NCI-H2107 treated with DMSO at 0.1 percent for 48 hours (cell line): Measurements from ENCODE around the gene BEGAIN.

Source experiments
- DNase-seq: peaks from one replicate; lab custom pipeline; 2025; ENCODE audit not compliant: unreplicated experiment; lab: John Stamatoyannopoulos, UW

The BEGAIN gene

DNA sequence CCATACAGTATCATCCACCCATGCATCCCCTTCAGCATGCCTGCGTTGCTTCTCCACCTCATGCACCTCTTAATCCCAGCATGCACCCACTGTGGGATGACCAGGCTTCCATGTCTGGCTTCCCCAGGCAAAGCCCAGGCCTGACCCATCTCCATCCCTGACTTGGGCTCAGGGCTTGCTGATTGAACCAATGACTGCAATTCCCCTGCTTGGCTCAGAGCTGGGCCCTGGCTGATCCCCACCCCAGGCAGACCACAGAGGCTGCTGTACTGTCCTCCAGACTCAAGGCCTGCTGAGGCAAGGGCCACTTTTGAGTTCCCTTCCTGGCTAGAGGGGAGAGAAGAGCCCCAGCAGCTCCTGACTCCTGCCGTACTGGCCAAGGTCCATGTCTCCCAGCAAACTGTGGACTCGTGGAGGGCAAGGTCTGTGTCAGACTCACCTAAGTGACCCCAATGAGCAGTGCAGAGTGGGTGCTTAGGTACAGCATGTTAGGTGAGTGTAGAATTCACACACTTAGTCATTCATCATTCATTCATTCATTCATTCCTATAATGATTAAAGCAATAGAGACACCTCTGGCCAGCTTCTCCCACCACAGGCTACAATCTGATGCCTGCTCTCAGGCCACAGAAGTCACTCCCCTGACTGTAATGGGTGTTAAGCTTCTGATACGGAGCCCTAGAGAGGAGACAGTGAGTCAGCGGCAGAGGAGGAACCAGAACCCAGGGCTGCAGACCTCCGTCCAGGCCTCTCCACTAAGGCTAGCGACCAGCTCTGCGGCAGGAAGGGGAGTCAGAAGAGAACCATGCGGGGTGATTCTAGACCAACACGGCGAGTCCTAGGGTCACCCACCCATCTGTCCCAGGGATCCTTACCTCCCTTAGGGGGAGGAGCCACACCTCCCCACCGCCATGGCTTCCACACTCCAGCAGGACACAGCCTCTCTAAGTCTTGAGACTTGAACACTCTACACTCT is 2.9 kb downstream of the BEGAIN start:
- no peak for DNase-seq

- DNase-seq, result no peak
Observed at GRCh38 chr14:100583245-100583644, 4.0 kb downstream of the BEGAIN start.

DNA sequence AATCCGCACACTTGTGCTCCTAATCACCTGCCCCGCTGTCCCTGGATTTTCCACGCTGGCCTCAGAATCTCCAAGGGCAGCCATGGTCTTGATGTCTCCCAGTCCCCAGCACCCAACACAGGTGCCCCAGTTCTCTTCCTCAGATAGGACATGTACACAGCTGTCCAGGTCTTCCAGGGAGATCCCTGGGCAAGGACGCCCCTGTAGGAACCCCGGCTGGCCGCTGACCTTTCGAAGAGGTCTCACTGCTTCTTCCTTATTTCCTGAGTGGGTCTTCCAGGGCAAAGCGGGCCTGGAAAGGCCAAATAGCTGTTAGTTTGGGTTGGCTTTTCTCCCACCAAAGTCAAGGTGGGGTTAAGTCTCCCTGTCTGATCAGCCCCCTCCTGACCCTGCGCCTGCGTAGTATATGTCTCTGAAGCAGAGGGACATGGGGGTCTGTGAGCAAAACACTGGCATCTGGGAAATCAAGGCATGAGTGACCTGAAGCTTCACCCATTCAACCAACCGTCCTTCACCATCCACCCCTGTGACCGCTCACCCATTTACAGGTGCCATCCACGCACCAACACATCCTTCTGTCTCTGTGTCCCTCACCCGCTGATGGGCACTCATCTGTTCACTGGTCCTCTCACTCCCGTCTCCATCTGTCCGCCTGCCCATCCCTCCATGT is 4.6 kb downstream of the BEGAIN start:
- DNase-seq, result no peak

GRCh38 chr14:100581228-100582145 is 5.7 kb downstream of the BEGAIN start:
- DNase-seq, result no peak

DNA sequence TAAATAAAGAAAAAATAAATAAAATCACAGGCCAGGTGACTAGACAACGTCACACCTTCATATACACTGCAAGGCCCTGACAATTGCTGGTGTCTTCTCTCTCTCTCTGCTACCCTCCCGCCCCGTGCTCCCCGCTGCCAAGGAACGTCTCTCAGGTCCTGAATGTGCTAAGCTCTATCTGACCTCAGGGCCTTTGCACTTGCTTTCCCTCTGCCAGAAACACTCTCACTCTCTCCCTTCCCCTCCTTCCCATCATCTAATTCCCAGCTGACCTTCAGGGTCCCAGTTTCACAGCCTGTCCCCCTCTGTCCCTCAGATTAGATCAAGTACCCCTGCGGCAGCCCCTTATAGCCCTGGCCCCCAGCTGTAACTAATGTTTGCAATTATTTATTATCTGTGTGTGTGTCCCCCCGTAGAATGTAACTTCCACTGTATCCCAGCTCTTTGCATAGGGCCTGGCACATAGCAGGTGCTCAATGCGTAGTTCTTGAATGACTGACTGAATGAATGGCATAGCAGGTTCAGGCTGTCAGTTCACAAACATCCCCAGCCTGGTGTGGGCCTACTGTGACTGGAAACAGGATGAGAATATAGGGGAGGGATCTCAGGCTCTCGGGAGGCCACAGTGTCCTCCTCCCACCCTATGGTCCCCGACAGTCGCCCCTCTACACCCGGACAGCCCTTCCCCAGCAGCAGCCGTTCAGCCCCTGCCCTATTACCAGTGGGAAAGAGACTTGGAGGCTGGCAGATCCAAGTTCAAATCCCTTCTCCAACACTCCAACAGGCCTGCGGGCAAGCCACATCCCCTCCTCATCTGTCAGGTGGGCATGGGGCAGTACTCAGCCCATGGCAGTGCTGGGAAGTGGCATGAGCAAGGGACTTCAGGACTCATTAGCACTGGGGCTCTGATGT is 6.6 kb downstream of the BEGAIN start:
- DNase-seq, result no peak

DNA sequence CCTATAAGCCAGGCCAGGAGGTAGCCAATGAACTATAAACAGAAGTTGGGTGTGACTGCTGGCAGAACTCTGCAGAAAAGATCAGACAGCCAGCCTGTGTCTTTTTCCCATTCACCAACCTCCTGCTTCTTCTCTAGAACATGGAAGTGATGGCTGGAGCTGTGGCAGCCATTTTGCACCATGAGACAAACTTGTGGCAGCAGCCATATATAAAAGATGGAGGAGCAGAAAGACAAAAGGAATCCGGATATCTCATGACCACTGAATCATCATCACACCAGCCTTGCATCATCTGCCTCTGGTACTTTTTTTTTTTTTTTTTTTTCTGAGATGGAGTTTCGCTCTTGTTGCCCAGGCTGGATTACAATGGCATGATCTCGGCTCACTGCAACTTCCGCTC is 8.7 kb downstream of the BEGAIN start:
- DNase-seq, result no peak

DNA sequence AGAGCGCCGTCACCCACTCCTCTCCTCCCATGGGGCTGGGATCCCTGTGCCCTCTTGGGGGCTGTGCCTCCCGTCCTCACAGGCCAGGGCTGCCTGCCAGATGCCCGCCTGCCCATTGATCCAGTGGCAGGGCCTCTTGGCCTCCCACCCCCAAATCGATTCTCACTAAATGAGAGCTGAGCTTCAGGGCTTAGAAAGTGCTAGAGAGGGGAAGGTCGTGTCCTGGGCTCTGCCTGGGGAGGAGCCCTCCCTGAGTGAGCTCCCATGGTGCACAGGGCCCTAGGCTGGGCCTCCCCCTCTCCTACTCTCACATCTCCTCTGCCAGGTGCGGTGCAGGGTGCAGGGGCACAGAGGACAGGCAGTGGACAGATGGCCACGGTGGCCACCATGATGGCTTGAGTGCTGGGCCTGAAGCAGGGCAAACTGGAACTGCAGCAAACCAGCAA is 9.2 kb downstream of the BEGAIN start:
- no peak for DNase-seq

DNA sequence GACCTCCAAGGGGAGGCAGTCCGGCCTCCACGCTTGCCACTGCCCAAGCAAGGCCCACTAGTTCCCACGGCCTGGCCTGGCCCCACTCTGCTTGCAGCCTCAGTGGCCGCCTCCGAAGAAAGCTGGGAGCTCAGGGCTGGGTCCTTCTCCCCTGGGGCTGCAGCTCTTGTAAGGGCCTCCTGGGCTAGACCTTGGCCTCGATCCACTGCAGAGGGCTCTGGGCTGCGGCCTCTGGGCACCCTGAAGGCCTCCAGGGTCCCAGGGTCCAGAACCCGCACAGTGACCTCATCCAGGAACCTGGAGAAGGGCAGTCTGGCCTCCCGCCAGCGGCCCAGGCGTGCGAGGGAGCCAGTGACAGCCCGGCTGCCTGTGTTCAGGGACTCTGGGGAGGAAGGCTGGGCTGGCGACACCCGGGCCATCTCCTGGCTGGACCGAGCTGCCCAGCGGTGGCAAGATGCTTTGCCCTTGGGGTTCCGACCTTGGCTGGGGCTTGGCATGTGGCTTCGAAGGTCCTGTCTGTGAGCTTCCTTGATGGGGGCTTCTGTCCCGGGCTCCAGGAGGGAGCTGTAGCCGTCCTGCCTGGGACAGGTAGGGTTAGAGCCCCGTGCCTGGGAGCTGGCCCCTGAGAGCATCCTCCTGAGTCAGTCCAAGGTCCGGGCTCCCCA is 9.8 kb downstream of the BEGAIN start:
- no peak for DNase-seq

DNA sequence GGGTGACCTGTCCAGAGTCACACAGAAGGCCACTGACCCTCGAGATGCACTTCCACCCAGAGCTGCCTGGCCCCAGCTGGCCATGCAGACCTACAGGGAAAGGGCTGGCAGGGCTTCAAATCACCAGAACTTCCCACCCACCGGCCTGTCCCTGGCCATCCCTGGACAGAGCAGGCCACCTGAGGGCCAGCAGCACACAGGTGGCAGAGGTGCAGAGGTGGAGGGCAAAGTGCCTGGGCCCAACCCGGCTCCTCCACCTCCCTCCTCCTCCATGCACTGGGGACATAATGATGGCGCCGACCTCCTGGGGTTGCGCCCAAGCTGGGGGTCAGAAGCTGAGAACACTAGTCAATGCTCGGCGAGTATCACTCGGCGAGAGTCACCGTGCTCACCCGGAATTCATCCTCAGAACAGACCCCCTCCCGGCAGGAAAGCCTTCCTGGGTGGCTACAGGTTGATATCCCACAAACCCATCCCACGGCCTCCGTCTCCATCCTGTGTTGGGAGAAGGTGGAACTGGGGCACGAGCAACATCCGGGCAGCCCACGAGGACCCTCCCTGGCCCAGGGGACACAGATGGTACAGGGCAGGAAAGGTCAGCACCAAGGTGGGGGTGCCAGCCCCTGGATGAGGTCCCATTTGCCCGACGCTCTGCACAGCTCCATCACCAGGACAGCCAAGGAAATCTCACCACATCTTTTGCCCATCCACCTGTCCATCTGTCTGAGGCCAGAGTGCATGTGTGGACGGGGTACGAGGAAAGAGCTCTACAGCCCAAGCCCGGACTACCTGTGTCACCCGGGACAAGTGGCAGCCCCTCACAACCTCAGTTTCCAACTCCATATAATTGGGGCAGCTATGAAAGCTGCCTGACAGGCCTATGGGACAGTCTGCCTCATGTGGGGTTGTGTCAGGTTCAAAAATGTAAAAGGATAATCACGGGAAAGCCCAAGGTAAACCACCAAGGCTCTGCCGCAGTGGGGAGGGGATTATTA is 10.8 kb downstream of the BEGAIN start:
- DNase-seq, result no peak

DNA sequence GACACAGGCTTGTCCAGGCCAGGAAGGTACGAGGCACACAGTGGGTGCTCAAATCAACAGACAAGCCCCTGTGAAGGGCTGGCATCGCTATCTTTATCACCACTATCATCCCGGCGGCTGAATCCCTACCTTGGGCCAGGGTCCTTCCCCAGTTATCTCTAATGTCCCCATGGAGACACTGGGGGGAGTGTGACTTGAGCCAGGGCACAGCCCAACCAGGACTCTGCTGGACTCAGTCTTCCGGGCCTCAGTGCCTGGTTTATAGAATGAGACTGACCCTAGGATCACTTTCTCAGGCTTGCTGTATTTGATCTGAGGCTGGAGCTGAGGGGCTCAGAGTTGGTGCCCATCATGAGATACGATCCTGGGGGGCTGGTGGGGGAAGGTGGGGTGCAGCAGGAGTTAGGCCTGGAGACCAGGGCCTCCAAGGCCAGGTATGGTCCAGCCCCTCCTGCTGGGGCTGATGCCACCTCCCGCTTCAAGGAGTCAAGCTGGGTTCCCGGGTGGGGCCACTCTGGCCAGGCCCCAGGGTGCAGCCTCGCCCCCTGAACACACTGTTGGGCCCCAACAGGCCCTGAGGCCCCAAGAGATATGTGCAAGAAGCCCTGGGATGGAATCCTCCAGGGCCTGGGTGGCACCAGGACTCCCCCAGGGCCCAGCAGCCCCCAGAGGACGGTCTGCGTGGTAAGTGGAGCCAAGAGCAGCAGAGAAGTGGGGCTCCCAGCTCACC is 11.8 kb downstream of the BEGAIN start:
- no peak for DNase-seq

DNA sequence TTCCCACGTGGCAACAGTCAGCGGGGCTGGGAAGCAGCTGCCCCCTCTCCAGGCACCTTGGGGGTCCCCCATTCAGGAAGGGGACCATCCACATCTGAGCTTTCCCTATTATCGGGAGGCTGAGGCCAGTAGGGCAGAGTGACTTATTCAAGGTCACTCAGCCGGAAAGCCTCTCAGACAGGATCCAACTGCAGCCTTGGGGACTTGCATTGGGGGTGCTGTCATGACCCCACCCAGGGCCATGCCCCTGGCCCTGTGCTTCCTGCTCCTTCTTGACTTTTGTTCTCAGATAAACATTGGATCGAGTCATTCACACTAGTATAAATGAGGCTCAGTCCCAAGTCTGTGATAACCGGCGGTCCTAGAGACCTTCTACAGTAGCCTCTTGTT is 12.6 kb downstream of the BEGAIN start:
- DNase-seq, result no peak

- no peak for DNase-seq
Observed at GRCh38 chr14:100573757-100574641, 13.2 kb downstream of the BEGAIN start.

DNA sequence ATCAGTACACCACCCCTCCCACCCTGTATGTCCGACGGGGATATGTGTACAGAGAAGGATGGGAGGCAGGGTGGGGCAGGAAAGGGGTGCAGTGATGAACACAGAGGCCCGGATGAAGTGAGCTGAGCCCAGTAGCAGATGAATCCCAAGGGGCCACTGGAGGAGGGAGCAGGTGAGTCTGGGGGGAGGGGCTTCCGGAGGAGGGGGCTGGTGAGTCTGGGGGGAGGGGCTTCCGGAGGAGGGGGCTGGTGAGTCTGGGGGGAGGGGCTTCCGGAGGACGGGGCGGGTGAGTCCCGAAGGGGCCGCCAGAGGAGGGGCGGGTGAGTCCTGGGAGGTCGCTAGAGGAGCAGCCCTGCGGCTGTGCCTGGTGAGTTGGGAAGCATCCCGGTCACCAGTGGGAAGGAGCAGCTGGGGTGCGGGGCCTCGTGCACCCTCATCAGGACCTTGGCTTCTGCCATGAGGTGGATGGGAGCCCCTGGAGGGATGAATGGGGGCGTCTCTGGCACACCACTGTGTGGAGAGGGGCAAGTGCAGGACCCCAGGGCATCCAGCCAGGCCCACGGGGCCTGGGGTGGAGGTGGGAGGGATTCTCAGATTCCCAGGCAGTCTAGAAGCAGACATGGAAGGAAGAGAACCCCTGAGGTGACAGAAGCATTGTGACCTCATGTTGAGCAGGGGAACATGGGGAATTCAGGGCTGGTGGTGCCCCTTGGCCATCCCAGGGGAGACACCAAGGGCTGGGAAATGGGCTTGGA is 14.0 kb downstream of the BEGAIN start:
- DNase-seq, result no peak

GRCh38 chr14:100572543-100572942 is 14.7 kb downstream of the BEGAIN start:
- no peak for DNase-seq

DNA sequence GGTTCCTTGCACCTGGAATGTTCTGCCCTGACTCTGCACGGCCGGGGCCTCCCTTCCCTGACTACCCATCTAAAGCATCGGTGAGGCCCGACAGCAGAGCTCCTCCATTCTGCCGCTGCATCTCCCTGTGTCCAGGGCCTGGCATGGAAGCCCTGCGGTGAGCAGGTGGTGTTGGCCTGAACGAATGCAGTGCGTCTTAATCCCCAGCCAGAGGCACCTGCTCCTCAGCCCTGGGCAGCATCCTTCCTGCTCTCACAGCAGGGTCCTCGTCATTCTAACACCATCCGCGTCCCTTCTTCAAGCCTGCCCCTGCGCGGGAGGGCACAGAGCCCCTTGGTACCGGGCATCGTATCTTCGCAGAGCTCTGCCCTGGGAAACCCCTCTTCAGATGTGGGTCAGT is 15.4 kb downstream of the BEGAIN start:
- DNase-seq, result no peak
